HG02798 (cell line): ENCODE measurements around the gene TMEM272.
"Not testable (repeated sequence)": the region's sequence is repeated elsewhere in the genome, so short reads cannot be mapped to it uniquely, and the experiment has no call there.

Experiments used
- ATAC-seq: cut with Tn5 transposase; IDR thresholded peaks from one replicate; pipeline ENCODE4 v1.9.1; 2021; ENCODE audit warnings: mild to moderate bottlenecking; ENCODE audit not compliant: unreplicated experiment, poor library complexity

The TMEM272 gene

GRCh38 chr13:51826606-51827005, 18.4 kb downstream of the TMEM272 start:
- no peak for ATAC-seq

- ATAC-seq: no peak
Measured at GRCh38 chr13:51825681-51826254, 19.2 kb downstream of the TMEM272 start.

- ATAC-seq: no peak
Measured at GRCh38 chr13:51825165-51825592, 19.8 kb downstream of the TMEM272 start.

- not testable (repeated sequence) for ATAC-seq
Measured at GRCh38 chr13:51824712-51825111, 20.3 kb downstream of the TMEM272 start.

- no peak for ATAC-seq
Measured at GRCh38 chr13:51823863-51824262, 21.1 kb downstream of the TMEM272 start.

GRCh38 chr13:51823359-51823758, 21.6 kb downstream of the TMEM272 start:
- ATAC-seq: no peak

GRCh38 chr13:51822106-51822815, 22.7 kb downstream of the TMEM272 start:
- no peak for ATAC-seq

GRCh38 chr13:51821606-51822005, 23.4 kb downstream of the TMEM272 start:
- ATAC-seq: no peak

- ATAC-seq: no peak
Measured at GRCh38 chr13:51820016-51820597, 24.9 kb downstream of the TMEM272 start.

- no peak for ATAC-seq
Measured at GRCh38 chr13:51819544-51819943, 25.4 kb downstream of the TMEM272 start.

- peak; percentile 41 for ATAC-seq
Measured at GRCh38 chr13:51818781-51819511, 26.0 kb downstream of the TMEM272 start.

- no peak for ATAC-seq
Measured at GRCh38 chr13:51818276-51818675, 26.7 kb downstream of the TMEM272 start.

GRCh38 chr13:51817717-51818116, 27.3 kb downstream of the TMEM272 start:
- no peak for ATAC-seq

- no peak for ATAC-seq
Measured at GRCh38 chr13:51816604-51817249, 28.2 kb downstream of the TMEM272 start.

- ATAC-seq: no peak
Measured at GRCh38 chr13:51815848-51816247, 29.1 kb downstream of the TMEM272 start.

GRCh38 chr13:51814825-51815650, 29.9 kb downstream of the TMEM272 start:
- peak; percentile 87 for ATAC-seq

GRCh38 chr13:51814071-51814470, 30.9 kb downstream of the TMEM272 start:
- ATAC-seq: no peak

- no peak for ATAC-seq
Measured at GRCh38 chr13:51811920-51812451, 33.0 kb downstream of the TMEM272 start.

- no peak for ATAC-seq
Measured at GRCh38 chr13:51811046-51811445, 33.9 kb downstream of the TMEM272 start.
